ENCODE results near the gene C19orf12.
"Not testable (repeated sequence)": the region's sequence is repeated elsewhere in the genome, so short reads cannot be mapped to it uniquely, and the experiment has no call there.

The C19orf12 gene

DNA sequence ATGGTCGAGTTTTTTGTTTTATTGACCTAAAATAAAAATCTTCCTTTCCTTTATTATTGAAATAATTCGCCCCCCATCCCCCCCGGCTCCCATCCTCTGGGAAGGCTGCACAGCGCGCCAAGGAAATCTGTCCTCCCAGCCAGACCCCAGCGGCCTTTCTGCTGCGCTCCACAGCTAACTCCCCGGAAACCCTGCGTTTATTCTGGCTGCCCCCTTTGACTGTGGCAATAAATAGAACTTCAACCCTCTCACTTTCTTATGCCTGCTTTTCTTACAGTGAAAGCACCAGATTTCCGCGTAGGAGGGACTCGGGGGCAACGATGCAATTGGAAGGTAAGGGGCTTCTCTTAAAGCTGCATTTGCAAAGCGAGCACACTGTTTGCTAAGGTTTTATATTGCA, 9.7 kb upstream of the C19orf12 start:
- no peak for DNase-seq

DNA sequence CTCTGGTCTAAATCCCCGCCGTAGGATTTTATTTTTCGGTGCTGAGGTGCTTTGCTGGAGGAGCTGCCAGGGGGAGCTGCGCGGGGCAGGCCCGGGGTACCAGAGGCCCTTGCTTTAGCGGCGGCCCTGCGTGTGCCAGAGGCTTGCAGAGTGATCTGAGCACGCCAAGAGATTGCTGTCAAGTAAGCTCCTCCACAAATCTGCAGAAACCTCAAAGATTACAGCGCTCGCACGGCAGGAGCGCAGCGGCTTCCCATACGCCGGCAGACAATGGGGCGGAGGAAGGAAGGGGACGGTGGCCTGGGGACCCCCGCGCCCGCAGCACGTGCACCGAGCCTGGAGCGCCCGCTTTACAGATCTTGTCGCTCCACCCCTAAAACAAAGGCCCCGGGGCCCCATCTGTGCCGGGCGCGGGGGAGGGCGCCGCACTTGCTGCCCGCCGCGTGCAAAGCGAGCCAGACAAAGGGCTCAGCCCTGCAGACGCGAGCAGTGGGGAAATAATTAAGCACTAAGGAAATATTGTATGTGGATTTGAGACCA, 9.1 kb upstream of the C19orf12 start:
- DNase-seq: peak; percentile 10

DNA sequence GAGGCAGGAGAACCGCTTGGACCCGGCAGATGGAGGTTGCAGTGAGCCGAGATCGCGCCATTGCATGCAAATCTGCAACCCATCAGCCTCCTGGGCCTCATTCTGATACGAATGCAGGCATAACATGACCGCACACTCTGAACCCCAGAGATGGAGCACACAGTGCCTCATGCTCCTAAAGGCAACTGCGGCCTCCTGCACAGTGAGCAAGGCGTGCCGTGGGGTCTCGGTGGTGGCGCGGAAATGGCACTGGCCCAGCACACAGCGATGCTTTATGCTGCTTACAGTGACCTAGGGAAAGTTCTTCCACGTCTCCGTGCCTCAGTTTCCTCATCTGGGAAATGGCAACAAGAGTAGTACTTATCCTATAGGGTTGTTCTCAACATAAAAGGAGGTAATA, 2.0 kb upstream of the C19orf12 start:
- DNase-seq: no peak

DNA sequence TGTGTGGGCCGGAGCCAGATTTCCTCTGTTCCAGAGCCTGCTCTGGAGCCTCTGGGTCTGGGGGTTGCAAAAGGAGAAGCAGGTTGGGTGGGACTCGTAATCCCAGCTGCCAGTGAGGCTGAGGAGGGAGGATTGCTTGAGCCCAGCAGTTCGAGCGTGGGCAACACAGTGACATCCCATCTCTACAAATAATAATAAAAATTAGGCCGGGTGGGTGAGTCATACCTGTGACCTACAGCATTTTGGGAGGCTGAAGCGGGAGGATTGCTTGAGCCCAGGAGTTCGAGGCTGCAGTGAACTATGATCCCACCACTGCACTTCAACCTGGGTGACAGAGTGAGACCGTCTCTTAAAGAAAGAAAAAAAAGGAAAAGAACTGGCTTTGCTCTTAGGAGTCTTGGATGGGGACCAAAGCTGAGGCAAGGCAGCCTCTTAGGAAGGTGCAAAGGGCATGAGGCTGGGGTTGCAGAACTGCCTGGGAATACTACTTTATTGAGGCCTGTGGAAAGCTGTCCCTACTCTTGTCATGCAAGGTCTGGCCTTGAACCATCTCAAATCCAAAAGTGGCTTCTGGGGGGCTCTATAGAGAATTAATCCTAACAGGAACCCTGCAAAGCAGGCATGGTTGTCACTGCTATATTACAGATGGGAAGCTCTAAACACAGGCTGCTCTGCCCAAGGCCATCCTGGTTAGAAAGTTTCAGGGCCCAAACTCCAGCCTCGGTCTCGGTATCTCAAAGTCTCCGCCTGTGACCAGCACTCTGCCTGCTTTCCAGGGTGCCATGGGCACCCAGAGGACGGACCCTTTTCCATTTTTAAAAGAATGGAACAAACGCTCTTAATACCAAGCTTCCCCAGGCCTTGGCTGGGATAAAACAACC, 880 bp upstream of the C19orf12 start:
- DNase-seq: peak; percentile 18

DNA sequence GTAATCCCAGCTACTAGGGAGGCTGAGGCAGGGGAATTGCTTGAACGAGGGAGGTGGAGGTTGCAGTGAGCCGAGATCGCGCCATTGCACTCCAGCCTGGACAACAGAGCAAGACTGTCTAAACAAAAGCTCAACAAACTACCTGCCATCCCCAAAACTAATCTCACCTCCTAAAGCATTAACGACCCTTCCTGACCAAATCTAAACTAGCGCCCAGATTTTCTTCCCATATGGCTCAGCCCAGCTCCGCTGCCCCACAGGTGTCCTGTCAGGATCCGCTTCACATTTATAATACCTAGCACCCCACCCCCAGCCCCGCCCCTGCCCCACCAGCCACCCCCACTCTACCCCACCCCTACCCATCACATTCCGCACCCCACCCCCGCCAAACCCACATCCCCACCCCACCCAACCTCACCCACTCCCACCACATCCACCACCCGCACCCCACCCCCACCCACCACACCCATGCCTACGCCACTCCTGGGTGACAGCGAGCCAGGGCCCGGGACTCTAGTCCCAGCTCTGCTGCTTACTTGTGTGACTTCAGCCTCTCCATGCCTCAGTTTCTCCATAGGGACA, 599 bp downstream of the C19orf12 start:
- DNase-seq: peak; percentile 42

DNA sequence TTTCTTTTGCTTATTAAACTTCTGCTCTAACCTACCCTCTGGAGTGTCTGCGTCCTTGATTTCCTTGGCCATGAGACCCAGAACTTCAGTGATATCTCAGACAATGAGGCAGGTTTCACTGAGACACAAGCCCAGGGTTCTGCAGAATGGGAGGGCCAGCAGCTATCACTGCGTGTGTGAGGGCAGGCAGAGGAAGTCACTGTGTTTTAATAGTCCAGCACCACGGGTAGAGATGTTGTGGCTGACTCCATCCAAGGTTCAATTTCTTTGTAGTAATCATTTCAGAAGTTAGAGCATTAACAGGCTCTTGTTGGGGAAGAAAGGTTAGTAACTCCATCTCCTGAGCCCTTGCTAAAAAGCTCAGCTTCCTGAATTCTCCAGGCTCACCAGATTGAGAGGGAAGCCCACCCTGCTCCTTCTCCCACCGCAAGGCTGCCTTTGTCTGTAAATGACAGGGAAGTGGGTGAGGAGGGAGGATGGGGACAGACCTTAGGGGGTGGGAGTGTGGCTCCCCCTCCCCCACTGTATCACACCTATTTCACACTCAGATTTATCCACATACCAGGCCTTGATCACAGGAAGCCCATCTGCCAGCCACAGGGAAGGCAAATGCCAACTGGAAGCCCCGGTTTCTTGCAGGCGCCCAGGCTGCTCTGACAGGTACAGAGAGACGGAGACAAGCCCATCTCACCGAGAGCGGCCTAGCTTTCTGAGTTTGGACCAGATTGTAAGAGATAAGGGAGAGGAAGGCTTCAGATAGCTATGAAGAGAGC, 2.1 kb downstream of the C19orf12 start:
- DNase-seq: peak; percentile 27

DNA sequence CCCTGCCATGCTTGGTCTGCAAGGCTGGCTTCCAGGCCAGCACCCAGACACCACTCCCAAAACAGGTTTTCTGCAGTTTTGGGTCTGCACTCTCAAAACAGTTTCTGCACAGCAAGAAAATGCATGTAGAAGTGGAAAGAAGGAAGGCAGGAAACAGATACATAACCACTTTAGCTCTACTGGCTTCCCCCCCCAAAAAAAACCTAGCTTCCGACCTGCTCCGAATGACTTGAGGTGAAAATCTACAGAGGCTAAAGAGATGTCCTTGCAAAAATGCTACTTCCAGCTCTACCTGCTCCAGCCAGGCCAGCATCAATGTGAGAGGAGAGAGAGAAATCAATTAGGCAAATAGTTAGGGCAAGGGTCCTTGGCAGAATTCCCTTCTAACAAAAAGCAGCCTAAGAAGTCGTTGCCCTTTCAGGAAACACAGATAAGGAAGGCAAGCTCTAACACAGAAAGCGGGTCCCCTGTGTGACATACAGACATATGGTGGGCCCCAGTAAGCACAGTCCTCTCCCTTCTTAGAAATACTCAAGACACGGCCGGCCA, 3.4 kb downstream of the C19orf12 start:
- DNase-seq: no peak

DNA sequence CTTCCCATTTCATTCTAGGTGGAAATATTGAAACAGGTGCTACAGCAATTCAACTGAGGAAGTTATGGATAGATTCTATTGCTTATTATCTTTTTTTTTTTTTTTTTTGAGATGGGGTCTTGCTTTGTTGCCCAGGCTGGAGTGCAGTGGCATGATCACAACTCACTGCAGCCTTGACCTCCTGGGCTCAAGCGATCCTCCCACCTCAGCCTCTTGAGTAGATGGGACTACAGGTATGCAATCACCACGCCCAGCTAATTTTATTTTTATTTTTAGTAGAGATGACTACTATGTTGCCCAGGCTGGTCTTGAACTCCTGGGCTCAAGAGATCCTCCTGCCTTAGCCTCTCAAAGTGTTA, 5.6 kb downstream of the C19orf12 start:
- not testable (repeated sequence) for DNase-seq

DNA sequence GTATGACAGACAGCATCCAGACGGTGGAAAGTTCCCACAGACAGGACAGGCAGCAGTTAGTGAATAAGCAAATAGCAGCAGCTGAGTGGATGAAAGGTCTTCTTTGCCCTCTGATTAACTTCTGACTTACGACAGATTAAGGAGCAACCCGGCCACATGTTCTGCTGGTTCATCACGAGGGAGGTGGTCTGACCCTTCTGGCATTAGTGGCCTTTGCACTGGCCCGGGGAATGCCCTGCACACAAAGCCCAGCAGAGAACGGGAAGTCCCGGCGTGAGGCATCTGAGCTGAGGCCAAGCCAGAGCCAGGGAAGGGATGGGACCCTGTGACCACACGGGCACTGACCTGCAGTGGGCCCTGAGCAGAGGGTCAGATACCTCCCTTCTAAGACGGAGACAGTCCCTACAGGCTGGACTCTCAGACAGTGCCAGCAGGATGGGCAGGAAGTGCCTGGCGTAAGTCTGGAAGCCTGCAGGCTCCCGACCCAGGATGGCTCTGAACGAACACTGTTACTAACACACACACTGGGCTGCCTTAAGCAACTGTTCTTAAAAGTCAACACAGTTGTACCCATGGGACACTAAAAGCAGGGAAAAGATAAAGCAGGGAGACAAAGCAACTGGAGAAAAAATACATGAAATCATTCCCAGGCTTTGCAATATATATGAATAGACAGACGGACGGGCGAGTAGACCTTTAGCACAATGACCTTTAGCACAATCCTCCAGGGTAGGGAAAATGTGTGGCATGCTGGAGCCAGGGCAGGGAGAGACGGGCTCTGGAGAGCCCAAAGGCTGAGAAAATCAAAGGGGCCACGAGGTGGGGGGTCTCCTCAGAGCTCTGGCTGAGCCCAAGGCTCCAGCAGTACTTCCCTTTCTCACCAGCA, 6.3 kb downstream of the C19orf12 start:
- no peak for DNase-seq

DNA sequence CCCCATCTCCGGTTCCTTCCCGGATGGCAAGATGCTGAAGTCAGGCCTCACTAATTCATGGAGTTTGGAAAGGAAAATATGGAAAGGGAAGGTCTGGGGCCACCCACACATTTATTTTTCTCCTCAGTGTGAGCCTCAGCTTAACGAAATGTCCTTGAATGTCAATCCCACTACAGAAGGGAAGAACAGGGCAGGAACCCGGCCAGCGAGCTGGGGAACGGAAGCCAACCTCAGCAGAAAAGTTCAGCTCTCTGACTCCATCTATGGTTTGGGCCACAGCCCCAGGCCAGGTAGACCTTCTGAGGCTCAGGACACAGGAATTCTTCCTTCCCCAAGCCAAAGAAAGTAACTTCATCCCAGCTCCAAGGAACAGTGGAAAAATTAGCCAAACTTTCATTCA, 8.4 kb downstream of the C19orf12 start:
- no peak for DNase-seq

DNA sequence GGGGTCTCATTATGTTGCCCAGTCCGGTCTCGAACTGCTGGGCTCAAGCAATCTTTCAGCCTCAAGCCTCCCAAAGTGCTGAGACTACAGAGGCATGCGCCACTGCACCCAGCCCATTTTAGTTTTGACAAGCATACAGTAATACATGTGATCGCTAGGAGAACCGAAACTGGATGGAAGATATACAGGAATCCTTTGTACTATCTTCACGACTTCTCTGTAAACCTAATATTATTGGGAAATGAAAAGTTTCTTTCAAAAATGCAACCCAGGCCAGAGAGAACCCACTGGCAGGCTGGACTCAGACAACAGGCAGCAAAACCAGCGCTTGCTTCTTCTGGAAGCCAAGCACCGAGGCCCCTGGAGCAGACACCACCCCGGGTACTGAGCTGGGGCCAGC, 9.4 kb downstream of the C19orf12 start:
- no peak for DNase-seq

DNA sequence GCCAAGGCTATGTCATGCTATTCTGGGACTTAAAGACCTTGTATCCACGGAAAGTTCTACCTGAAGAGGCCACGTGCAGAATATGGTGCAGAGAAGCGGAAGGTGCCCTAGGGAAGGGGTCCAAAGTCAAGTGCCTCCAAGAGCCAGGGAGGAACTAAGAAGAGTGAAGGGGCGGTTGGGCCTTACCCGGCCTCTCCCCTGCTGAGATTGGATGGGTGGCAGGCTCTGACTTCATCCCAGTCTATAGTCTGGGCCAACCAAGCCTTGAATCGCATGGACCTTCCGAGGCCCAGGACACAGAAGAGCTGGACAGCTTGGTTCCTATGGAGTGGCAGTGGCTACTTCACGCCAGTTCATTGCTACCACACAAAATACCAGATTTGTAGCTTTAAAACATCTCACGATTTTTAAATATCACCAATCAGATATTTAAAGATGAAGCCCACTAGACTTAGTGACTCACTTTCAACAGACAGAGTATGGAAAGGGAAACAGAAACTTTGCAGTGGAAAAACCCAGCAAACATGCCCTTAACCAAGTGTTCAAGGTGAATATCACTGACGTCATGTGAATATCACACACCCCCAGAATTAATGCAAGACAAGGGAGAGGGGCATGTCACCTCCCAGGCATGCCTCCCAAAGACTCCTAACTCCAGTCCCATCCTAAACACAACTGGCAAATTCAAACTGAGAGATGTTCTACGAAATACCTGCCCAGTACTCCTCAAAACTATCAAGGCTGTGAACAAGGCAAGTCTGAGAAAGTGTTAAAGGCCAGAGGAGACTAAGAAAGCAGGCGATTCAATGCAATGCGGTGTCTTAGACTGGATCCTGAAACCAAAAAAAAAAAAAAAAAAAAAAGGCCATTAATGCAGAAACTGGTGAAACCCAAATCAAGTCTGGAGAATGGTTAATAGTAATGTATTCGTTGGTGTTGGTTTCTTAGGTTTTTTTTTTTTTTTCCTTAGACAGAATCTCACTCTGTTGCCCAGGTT, 10.2 kb downstream of the C19orf12 start:
- DNase-seq: peak; percentile 54

DNA sequence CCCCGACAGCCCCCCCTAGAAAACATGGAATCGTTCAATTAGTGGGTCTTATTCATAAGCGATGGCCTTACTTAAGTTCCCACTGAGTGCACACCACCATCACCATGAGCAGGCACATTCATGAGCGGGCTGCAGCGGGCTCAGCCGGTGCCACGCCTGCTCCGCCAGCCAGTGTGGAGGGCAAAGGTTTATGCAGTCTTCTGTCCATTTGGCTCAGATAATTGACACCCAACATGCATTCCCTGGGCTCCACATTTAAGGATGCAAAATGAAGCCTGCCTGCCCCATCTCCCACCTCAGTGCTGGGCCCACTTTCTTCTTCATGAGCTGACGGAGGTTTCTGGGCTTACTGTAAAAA, 12.1 kb downstream of the C19orf12 start:
- no peak for DNase-seq

DNA sequence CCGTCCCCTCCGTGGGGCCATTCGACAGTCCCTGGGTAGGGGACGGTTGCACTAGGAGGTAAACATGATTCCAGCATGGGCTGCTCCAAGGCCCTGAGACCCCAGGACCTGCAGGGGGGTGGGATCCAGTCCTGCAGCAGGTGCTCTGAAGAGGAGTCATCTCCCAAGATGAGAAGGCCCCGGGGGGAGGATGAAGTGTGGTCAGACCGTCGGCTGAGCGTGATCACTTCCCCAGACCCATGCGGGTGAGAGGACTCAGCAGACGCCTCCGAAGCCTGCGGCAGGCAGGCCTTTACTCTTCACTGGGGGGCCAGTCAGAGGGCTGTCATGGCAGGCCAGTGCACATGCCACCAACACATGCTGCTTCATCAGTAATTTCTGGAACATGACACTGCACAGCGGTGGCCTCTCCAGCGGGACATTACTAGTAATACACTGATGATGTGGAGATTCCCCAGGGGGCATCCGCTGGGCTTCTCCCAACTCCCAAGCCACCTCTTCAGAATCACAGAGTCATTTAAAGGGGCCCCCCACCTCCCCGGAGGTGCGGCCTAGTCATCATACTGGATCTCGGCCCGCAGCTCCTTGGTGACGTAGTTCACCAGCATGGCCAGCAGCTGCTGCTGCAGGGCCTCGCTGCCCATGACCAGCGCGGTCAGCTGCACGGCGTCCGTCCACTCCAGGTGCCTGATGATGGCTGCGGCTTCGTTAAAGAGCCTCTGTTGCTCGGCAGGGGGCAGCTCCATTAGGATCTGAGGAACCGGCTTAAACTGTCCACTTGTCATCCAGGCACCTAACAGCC, 12.7 kb downstream of the C19orf12 start:
- no peak for DNase-seq

DNA sequence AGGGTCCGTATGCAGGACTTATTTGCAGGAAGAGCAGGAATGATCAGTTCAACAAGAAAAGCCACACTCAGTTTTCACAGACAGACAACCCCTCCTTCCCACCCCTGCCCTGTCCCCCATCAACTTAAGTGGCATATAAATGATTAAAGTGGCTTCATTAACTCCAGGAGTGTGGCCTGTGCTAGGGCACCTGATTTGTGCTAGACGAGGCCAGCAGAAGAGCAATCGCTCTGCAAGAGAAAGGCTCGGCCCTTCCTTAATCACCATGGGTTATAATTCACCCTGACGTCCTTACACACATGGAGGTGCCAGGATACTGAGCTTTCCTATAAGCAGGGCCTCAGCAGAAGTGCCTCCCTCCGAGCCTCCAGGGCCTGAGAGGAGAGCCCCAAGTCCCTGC, 14.6 kb downstream of the C19orf12 start:
- DNase-seq: no peak

DNA sequence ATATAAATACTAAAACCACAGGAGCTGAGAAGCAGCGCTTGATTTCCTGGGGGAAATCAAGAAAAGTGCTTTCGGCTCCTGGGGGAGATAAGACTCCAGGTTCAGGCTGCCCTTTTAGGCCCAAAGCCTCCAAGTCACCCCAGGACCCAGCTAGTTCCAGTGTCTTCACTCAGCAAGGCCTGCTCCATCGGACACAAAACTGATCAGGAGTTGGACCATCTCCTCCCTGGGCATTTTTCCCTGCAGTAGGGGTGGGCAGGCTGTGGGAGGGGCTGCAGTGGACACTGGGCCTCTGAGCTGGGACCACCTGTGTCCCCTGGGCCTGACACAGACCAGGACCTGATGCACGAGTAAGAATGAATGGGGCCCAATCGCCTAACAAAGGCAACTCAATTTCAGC, 15.2 kb downstream of the C19orf12 start:
- no peak for DNase-seq

DNA sequence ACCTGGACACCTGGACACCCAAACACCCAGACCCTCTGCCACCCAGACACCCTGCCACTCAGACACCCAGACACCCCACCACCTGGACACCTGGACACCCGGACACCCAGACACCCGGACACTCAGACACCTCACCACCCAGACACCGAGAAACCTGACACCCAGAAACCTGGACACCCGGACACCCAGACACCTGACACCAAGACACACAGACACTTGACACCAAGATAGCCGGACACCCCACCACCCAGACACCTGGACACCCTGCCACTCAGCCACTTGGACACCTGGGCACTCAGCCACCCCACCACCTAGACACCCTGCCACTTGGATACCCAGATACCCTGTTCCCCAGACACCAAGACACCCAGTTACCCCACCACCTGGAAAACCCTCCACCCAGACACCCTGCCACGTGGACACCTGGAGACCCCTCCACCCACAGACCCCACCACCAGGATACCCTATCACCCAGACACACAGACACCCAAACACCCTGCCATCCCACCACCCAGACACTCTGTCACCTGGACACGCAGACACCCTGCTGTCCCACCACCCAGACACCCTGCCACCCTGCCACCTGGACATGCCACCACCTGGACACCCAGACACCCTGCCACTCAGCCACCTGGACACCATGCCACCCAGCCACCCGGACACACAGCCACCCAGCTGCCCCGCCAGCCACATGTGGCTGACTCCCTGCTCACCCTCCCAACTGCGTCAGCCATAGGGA, 17.4 kb downstream of the C19orf12 start:
- DNase-seq: no peak

DNA sequence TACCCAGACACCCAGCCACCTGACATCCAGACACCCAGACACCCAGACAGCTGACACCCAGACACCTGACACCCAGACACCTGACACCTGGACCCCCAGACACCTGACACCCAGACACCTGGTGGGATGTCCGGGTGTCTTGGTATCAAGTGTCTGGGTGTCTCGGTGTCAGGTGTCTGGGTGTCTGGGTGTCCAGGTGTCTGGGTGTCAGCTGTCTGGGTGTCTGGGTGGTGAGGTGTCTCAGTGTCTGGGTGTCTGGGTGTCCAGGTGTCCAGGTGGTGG, 18.6 kb downstream of the C19orf12 start:
- DNase-seq: no peak

DNA sequence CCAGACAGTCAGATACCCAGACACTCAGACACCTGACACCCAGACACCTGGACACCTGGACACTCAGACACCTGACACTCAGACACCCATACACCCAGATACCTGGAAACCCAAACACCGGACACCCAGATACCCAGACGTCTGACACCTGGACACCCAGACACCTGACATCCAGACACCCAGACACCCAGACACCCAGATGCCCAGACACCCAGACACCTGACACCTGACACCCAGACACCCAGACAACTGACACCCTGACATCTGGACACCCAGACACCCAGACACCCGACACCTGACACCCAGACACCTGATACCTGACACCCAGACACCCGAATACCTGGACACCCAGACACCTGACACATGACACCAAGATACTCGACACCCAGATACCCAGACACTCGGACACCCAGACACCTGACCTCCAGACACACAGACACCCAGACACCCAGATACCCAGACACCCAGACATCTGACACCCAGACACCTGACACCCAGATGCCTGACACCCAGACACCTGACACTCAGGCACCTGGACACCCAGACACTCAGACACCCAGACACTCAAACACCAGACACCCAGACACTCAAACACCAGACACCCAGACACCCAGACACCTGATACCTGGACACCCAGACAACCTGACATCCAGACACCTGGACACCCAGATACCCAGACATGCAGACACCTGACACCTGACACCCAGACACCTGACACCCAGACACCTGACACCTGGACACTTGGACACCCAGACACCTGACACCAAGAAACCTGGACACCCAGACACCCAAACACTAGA, 19.1 kb downstream of the C19orf12 start:
- DNase-seq: no peak

All from activated CD4-positive, alpha-beta T cell treated with anti-CD3 and anti-CD28 coated beads, Interleukin-2, amount 50 U/mL, for 16 hours (primary cell).